HK-2 (cell line): ENCODE results near the gene CCL24.
"Not testable (repeated sequence)": the region's sequence is repeated elsewhere in the genome, so short reads cannot be mapped to it uniquely, and the experiment has no call there.

Experiments
- DNase-seq: peaks from one replicate; pipeline ENCODE4 v3.0.0-alpha.2; 2018; ENCODE audit not compliant: unreplicated experiment

CCL24 gene

DNA sequence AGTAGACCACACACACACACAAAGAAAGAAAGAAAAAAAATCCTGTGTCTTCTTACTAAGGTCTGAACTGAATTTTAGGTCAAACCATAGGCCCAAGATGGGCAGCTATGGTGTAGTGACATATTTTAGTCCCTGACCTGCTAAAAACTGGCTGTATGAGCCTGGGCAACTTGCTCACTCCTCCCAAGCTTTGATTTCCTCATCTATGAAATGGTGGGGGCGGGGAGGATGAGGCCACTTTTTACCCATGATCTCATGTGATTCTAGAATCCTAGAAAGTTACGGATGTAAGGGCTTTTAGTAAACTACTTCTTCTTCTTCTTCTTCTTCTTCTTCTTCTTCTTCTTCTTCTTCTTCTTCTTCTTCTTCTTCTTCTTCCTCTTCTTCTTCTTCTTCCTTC is 6.1 kb upstream of the CCL24 start:
- DNase-seq, result no peak

DNA sequence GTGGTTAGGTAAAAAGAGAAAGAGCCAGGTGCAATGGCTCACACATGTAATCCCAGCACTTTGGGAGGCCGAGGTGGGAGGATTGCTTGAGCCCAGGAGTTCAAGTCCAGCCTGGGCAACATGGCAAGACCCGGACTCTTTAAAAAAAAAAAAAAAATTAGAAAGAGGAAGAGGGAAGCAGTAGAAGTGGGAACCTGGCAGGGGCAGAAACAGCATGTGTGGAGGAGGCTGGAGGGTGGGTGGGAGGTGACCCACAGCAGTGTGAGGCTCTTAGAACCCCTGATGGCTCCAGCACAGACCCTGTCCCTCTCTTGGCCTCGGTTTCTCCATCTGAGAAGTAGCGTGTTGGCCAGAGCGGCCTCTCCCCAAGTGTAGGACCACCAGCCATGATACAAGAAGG is 4.9 kb upstream of the CCL24 start:
- DNase-seq, result no peak

DNA sequence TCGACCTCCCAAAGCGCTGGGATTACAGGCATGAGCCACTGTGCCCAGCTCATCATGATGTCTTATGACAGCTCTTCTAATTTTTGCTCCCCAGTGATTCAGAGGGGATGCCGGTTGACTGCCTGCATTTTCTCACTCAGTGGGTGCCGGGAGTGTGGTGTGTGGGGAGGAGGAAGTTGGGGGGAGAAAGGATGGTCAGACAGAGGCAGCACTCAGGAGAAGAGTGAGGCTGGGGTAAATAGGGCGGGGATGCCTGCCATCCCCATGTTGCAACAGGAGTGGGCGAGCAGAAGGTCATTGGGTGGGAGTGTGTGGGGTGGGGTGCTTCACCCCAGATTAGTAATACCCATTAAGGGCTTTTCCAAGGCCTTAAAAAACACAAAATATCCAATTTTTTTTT is 3.5 kb upstream of the CCL24 start:
- DNase-seq, result no peak

DNA sequence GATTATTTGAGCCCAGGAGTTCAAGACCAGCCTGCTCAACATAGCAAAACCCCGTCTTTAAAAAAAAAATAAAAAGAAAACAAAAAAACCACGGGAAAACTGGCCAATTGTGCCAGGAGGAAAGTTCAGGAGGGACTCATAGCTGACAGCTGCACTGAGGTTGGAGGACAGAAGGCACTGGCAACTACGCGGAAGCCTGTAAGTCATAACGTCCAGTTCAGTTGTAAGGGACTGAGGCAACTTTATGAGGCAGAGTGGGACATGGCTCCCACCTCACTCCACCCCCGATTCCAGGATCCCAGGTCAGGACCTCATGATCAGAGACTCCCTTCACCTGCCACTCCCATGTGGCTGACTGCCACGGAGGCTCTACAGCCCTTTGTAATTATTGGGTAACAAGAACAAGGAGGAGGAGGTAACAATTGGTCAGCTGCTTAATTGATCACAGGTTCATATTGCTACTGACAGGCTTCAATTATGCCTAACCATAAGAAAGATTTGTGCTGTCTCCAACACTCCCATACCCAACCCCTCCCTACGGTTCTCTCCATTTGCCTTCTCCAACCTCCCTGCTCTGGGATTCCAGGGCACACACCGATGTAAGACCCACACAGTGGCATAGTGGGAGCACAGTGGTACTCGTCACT is 1.9 kb upstream of the CCL24 start:
- DNase-seq, result no peak

DNA sequence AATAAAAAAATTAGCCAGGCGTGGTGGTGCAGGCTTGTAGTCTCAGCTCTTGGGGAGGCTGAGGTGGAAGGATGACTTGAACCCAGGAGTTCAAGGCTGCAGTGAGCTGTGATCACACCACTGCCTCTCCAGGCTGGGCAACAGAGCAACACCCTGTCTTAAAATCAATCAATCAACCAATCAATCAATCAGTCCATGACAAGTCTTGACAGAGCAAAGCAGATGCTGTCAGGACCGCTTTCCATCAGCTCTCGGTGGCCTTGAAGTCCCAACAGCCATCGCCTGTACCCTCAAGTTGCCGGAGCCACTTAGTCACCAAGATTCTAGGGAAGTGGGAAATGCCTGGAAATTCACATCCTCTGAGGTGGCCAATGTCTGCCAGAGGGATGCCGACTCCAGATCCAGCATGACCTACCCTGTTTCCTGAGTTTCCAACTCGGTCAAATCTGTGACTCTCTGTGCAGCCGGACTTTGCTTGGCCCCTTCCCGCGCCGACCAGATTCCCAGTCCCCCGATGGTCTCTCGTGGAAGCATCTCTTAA is 871 bp upstream of the CCL24 start:
- no peak for DNase-seq

DNA sequence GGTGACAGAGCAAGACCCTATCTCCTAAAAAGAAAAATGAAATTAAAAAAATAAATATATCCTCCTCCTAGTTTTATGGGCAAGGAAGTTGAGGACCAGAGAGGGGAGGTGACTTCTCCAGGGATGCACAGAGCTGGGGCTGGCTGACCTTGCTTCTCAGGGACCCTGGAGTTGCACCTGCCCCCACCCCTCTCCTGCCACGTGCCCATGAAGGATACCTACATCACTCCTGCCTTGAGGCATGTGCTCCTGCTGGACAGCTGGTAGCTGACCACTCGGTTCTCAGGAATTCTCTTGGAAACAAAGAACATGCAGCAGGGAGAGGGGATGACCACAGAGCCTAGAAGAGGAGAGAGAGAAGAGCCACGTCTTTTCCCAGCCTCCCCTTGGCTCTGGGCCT is 522 bp downstream of the CCL24 start:
- no peak for DNase-seq

DNA sequence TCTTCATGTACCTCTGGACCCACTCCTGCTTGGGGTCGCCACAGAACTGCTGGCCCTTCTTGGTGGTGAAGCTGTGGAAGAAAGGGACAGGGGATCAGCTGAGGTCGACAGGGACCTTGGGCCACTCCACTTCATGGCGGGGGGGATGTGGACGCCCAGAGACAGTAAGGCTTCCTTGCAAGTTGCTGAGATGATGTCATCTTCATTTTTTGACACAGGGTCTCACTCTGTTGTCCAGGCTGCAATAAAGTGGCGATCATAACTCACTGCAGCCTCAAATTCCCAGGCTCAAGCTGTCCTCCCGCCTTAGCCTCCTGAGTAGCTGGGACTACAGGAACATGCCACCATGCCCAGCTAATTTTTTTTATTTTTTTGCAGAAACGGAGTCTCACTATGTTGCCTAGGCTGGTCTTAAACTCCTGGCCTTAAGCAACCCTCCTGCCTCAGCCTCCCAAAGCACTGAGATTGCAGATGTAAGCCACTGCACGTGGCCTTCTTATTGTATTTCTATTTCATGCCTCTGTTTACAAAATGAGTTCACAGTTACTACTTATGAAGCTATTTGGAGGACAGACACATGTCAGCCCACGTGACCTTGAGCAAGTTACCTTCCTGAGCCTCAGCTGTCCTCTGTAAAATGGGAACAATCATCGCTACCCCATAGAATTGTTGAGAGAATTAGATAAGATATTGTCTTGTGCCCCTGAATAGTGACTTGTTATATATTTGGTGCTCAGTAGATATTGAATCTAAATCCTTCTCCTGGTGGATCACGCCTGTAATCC is 1.5 kb downstream of the CCL24 start:
- no peak for DNase-seq

DNA sequence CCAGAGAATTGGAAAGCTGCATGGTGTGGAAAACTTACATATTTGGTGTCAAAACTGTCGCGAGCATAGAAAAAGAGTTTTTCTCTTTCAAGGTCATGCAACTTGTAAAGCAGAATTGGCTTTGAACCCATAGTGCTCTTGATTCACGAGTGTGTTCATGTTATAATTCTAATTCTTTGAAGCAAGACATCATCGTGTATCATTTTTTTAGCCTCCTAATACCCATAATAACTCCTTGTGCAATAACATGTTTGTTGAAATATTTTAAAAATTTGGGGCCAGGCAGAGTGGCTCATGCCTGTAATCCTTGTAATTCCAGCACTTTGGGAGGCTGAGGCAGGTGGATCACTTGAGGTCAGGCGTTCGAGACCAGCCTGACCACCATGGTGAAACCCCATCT is 4.2 kb downstream of the CCL24 start:
- no peak for DNase-seq

DNA sequence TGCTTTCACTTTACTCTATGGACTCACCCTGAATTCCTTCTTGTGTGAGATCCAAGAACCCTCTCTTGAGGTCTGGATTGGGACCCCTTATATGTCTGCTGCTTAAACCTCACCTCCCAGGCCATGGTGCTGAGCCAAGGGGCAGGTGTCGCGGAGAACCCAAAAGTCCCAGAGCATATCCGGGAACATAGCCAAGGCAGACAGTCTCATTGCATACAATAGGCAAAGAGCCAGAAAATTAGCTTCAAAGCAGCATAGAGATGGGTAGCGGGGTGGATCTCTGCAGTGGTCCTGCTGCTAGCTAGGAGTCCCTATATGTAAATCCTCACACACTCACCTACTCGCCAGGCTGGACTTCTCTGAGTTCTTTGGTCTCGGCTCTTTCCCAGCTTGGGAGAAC is 5.5 kb downstream of the CCL24 start:
- no peak for DNase-seq

DNA sequence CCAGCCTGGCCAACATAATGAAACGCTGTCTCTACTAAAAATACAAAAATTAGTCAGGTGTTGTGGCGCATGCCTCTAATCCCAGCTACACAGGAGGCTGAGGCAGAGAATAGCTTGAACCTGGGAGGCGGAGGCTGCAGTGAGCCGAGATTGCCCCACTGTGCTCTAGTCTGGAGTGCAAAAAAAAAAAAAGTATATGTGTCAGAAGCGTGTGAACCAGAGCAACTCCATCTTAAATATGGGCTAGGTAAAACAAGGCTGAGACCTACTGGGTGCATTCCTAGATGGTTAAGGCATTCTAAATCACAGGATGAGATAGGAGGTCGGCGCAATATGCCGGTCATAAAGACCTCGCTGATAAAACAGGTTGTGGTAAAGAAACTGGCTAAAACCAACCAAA is 6.2 kb downstream of the CCL24 start:
- DNase-seq, result no peak

DNA sequence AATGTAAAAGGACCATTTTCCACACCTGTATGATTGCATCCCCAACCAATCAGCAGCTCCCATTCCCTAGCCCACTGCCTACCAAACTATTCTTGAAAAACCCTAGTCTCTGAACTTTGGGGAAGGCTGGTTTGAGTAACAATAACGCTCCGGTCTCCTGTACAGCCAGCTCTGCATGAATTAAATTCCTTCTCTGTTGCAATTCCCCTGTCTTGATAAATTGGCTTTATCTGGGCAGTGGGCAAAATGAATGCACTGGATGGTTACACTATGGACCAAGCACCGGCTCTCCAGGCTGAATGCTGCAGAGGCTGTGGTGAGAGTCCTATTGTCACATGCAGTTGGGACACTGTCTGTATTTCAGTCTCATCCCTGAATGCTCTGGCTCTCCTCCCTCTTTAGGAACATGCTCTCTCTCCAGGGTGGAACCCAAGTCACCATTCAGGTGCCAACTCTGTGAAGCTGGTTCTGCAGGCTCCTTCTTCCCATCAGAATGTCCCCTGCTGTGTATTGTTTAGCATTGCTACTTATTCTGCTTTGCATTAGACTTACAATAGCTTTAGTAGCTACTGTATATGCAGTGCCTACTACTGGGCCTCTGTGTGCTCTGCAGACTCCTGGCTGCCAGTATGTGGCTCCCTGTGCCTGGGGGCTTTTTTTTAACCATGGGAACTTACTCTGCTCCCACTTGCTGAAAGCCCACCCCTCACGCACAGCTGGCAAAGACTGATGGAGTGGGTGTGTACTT is 6.9 kb downstream of the CCL24 start:
- no peak for DNase-seq

DNA sequence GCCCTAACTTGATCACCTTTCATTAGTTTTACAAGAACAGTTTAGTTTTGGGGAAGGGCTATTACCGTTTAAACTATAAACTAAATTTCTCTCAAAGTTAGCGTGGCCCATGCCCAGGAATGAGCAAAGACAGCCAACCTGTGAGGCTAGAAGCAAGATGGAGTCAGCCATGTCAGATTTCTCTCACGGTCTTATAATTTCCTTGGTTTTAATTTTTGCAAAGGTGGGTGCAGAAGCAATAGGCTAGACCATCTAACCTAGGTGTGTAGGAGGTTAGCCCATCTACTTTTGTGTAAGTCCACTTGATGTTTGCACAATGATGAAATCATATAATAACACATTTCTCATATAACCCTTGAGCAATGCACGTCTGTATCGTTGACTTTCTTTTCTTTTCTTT is 8.9 kb downstream of the CCL24 start:
- no peak for DNase-seq

DNA sequence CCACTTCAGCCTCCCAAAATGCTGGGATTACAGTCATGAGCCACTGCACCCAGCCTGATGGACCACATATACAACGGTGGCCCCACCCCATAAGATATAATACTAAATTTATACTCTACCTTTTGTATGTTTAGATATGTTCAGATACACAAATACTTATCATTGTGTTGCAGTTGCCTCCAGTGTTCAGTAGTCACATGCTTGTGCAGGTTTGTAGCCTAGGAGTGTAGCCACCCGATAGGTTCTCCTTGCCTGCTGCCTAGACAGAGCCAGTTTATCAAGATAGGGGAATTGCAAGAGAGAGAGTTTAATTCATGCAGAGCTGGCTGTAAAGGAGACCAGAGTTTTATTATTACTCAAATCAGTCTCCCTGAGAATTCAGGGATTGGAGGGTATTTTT is 9.6 kb downstream of the CCL24 start:
- DNase-seq, result no peak

DNA sequence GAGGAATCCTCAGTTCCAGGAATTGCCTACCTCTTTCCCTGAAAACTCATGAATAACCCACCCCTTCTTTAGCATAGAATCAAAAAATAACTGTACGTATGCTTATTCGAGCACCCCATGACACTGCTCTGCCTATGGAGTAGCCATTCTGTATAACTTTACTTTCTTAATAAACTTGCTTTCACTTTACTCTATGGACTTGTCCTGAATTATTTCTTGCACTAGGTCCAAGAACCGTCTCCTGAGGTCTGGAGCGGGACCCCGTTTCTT is 11.1 kb downstream of the CCL24 start:
- no peak for DNase-seq

DNA sequence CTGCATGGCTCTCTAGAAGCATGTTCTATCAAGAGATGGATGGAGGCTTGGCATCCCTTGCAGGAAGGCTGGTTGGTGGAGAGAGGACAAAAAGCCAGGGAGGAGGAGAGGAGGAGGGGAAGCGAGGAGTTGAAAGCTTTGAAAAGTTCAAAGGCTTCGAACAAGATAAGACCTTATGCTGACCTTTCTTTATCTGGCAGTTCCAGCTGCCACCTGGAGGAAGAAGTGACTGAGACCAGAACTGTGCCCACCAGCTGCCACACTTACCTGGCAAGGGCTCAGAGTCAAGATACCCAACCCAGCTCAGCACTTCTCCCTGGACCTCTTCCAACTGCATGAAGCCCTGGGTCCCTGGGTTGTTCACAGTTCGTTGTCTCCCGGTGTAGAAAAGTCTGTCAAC is 14.8 kb downstream of the CCL24 start:
- no peak for DNase-seq

DNA sequence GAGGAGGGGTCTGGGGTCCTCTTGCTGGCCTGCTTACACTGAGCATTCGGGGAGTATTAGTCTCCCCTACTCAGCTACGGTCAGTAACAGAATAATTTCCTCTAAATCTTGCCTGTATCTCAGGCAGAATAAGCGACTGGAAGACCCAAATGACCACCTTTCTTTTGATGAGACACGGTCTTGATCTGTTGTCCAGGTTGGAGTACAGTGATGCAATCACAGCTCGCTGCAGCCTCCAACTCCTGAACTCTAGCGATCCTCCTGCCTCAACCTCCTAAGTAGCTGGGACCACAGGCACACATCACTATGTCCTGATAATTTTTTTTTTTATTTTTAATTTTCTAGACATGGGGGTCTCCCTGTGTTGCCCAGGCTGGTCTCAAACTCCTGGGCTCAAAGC is 17.2 kb downstream of the CCL24 start:
- DNase-seq, result no peak

DNA sequence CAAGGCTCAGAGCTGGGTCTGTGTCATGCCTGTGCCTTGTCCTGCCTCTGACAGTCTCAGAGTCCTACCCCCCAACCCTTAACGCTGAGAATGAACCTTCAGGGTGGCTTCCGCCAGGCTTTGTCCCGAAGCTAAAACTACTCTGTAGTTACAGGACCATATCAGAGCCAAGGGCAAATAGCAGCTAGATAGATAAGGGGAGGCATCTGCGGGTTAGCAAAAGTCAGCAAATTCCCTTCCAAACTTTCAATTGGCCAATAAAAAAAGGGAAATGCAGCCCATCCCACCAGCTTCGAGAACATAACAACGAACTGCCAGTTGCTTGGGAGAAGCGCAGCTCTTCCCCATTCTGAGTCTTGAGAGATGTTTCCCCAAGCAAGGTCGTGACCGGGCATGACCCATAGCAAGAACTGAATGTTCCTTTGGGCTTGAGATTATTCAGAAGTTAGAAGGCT is 17.7 kb downstream of the CCL24 start:
- no peak for DNase-seq

DNA sequence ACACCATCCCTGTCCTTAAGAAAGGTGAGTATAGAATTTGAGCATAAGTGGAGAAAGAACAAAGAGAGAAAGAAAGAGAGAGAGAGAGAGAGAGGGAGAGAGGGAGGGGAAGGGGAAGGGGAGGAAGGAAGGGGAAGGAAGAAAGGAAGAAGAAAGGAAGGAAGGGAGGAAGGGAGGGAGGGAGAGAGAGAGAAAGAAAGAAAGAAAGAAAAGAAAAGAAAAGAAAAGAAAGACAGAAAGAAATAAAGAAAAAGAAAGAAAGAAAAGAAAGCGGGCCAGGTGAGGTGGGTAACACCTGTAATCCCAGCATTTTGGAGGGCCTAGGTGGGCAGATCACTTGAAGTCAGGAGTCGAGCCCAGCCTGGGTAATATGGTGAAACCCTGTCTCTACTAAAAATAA is 19.9 kb downstream of the CCL24 start:
- DNase-seq, result no peak

DNA sequence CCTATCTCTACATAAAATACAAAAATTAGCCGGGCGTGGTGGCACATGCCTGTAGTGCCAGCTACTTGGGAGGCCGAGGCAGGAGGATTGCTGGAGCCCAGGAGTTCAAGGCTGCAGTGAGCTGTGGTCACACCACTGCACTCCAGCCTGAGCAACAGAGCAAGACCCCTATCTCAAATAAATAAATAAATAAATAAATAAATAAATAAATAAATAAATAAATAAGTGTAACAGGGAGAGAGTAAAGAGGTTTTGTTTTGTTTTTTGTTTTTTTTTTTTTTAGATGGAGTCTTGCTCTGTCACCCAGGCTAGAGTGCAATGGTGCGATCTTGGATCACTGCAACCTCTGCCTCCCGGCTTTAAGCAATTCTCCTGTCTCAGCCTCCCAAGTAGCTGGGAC is 21.0 kb downstream of the CCL24 start:
- DNase-seq, result not testable (repeated sequence)

DNA sequence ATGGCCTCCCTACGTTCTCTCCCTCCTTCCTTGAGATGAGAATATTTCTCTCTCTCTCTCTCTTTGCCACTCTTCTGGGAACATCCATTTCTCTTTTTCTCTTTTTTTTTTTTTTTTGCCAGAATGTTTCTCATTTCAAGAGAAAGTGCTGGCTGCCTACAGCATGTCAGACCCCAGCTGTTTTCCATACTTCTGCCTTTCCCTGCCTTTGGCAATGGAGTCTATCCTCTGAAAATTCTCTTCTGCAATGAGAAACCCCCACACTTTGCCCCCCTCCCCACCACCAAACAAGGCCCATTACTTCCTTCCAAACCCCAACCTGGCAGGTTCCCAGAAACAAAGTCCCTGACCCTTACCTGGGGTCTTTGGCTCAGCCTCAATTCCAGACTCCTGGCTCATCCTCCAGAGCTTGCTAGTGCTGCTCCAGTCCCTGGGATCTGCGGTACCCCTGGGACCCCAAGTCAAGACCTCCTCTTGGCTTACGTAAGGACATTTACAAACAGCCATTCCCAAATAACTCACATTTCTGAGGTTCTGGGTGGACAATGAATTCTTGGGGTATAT is 24.2 kb downstream of the CCL24 start:
- no peak for DNase-seq

DNA sequence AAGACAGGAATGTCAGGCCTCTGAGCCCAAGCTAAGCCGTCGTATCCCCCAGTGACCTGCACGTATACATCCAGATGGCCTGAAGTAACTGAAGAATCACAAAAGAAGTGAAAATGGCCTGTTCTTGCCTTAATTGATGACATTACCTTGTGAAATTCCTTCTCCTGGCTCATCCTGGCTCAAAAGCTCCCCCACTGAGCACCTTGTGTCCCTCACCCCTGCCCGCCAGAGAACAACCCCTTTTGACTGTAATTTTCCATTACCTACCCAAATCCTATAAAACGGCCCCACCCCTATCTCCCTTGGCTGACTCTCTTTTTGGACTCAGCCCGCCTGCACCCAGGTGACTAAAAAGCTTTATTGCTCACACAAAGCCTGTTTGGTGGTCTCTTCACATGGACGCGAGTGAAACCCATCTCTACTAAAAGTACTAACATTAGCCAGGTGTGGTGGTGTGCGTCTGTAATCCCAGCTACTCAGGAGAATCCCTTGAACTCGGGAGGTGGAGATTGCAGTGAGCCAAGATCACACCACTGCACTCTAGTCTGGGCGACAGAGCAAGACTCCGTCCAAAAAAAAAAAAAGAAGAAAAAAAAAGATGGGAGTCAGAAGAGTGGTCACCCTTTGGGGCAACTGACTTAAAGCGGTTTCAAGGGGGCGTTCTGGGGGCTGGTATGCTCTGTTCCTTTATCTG is 25.3 kb downstream of the CCL24 start:
- not testable (repeated sequence) for DNase-seq

DNA sequence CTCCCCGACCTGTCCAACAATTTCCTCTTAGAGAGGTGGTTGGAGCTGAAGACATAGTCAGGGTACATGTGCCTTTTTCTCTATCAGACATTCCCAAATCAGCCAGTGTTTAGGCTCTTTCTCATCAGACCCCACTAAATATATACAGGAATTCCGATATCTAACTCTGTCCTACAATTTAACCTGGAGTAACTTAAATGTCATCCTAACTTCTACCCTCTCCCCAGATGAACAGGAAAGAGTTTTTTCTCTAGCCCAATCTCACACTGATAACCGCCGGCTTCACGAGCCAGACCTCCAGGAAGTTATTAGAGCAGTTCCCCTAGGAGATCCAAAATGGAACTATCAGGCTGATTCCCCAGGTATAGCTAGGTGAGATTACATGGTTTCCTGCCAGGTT is 30.5 kb downstream of the CCL24 start:
- DNase-seq, result not testable (repeated sequence)
